A673 (cell line): Measurements from ENCODE around the gene TMEM184A.
"Not testable (repeated sequence)": the region's sequence is repeated elsewhere in the genome, so short reads cannot be mapped to it uniquely, and the experiment has no call there.

Experiments used
- EZH2 ChIP-seq: fragments of 200-600 bp; sonication (generic); IDR thresholded peaks from 2 replicates; pipeline ENCODE4 v1.6.1; 2017; ENCODE audit warnings: borderline replicate concordance, low read depth, mild to moderate bottlenecking, mixed read lengths, antibody characterized with exemption, low read length; ENCODE audit not compliant: poor library complexity, severe bottlenecking
- TF ChIP-seq, protein P1 (sequence below): fragments of 300-800, 200-600 bp; sonication (generic); conservative IDR thresholded peaks from 2 replicates; pipeline ENCODE4 v1.5.1; 2017; ENCODE audit warnings: low read depth, mild to moderate bottlenecking, antibody characterized with exemption, low read length, moderate library complexity, mixed read lengths

DNA sequence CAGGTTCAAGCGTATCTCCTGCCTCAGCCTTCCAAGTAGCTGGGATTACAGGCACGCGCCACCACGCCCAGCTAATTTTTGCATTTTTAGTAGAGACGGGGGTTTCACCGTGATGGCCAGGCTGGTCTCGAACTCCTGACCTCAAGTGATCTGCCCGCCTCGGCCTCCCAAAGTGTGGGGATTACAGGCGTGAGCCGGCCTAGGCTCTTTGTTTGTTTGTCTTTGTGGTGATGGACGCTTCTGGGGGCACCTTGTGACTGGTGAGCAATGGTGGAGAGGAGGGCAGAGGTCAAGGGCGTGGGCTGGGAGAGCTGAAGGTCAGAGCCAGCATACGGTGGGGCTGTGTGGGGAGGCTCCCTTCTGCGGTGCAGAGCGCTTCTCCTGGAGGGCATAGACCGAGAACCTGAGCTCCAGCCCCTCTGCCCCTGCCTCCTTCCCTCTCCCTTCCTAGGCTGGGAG lies 40.5 kb downstream of the TMEM184A start:
- TF ChIP-seq, protein P1, sequence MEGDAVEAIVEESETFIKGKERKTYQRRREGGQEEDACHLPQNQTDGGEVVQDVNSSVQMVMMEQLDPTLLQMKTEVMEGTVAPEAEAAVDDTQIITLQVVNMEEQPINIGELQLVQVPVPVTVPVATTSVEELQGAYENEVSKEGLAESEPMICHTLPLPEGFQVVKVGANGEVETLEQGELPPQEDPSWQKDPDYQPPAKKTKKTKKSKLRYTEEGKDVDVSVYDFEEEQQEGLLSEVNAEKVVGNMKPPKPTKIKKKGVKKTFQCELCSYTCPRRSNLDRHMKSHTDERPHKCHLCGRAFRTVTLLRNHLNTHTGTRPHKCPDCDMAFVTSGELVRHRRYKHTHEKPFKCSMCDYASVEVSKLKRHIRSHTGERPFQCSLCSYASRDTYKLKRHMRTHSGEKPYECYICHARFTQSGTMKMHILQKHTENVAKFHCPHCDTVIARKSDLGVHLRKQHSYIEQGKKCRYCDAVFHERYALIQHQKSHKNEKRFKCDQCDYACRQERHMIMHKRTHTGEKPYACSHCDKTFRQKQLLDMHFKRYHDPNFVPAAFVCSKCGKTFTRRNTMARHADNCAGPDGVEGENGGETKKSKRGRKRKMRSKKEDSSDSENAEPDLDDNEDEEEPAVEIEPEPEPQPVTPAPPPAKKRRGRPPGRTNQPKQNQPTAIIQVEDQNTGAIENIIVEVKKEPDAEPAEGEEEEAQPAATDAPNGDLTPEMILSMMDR = not testable (repeated sequence)
- not testable (repeated sequence) for TF ChIP-seq EZH2
